ENCODE measurements around the gene PNPLA8.

Gene PNPLA8

GRCh38 chr7:108434010-108434409 lies 91.9 kb downstream of the PNPLA8 start:
- TF ChIP-seq CTCF (IDR thresholded peaks at IDR 0.05): no peak
- Histone ChIP-seq H3K4me3 (ENCODE audit: low read depth in 1 of 2, low read length in 1 of 2) (no peak overlapping the region), H3K9me3 (no peaks in the 10 kb centered on the region)

DNA sequence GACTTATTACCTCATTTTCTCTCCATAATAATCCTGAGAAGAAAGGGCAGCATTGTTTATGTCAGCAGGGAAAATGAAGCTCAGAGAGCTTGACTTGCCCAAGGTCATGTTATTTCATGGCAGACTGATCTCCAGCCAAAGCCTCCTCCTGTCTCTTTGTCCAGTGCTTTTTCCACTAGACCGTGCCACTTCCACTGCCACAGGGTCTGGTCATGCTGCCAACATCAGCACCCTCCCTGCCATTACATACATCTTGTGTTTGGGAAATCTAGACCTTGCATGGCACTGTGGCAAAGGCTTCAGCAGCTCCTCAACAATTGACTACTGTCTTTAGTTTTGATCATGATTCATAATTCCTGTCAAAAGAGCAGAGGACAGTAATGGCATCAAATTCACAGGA lies 94.8 kb downstream of the PNPLA8 start:
- TF ChIP-seq CTCF (IDR thresholded peaks at IDR 0.05): no peak
- H3K9me3 ChIP-seq: no peaks in the 10 kb centered on the region
- no peak overlapping the region for H3K27ac ChIP-seq
- H3K27me3 ChIP-seq: peaks cover 9% of the 10 kb centered on the region
- no peak overlapping the region for H3K4me3 ChIP-seq (ENCODE audit: low read depth in 1 of 2, low read length in 1 of 2)
- no peaks in the 10 kb centered on the region for H3K4me1 ChIP-seq (ENCODE audit: control insufficient read depth in 1 of 2, insufficient read depth in 1 of 2, low read depth in 1 of 2, low read length in 1 of 2)
- H3K36me3 ChIP-seq: no peaks in the 10 kb centered on the region

More at GRCh38 chr7:108434010-108434409, 91.9 kb downstream of the PNPLA8 start:
- Histone ChIP-seq H3K36me3 (no peaks in the 10 kb centered on the region), H3K4me1 (ENCODE audit: control insufficient read depth in 1 of 2, insufficient read depth in 1 of 2, low read depth in 1 of 2, low read length in 1 of 2) (no peaks in the 10 kb centered on the region), H3K27me3 (no peaks in the 10 kb centered on the region), H3K27ac (no peak overlapping the region)

GRCh38 chr7:108430664-108431063 lies 95.3 kb downstream of the PNPLA8 start:
- peaks cover 9% of the 10 kb centered on the region for H3K27me3 ChIP-seq
- H3K27ac ChIP-seq: no peak overlapping the region
- TF ChIP-seq CTCF (IDR thresholded peaks at IDR 0.05): no peak
- no peaks in the 10 kb centered on the region for H3K4me1 ChIP-seq (ENCODE audit: control insufficient read depth in 1 of 2, insufficient read depth in 1 of 2, low read depth in 1 of 2, low read length in 1 of 2)
- no peaks in the 10 kb centered on the region for H3K9me3 ChIP-seq
- H3K4me3 ChIP-seq (ENCODE audit: low read depth in 1 of 2, low read length in 1 of 2): no peak overlapping the region
- no peaks in the 10 kb centered on the region for H3K36me3 ChIP-seq

- no peak overlapping the region for H3K4me3 ChIP-seq (ENCODE audit: low read depth in 1 of 2, low read length in 1 of 2)
- TF ChIP-seq CTCF (IDR thresholded peaks at IDR 0.05): no peak
- H3K9me3 ChIP-seq: no peaks in the 10 kb centered on the region
- no peak overlapping the region for H3K27ac ChIP-seq
- H3K36me3 ChIP-seq: no peaks in the 10 kb centered on the region
- H3K4me1 ChIP-seq (ENCODE audit: control insufficient read depth in 1 of 2, insufficient read depth in 1 of 2, low read depth in 1 of 2, low read length in 1 of 2): no peaks in the 10 kb centered on the region
- H3K27me3 ChIP-seq: peaks cover 28% of the 10 kb centered on the region
Measured at GRCh38 chr7:108427766-108428165, 98.2 kb downstream of the PNPLA8 start.

DNA sequence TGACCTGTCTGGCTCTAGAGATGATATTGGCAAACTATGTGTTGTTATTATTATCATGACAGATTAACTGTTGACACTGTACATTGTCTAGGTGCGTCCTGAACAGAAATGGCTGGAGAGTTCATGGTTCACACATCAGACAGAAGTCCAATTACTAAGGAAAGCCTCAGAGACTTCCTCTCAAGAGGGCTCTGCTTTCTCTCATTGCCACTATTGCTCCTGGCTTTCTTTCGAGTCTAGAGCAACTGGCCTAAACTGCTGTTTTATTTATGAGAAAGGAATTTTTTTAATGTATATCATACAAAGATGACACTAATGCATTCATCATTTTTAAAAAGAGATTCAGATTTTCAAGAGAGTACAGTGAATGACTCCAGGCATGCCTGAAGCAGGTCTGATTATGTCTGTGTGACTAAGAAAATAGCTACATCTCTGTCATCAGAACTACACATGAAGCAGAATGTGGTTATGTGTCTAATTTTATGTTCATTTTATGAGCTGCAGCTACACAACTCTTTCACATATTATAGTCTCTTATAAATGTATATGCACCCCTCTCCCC lies 100.1 kb downstream of the PNPLA8 start:
- peaks cover 45% of the 10 kb centered on the region for H3K27me3 ChIP-seq
- no peaks in the 10 kb centered on the region for H3K4me1 ChIP-seq (ENCODE audit: control insufficient read depth in 1 of 2, insufficient read depth in 1 of 2, low read depth in 1 of 2, low read length in 1 of 2)
- H3K4me3 ChIP-seq (ENCODE audit: low read depth in 1 of 2, low read length in 1 of 2): no peak overlapping the region
- H3K9me3 ChIP-seq: no peaks in the 10 kb centered on the region
- no peak for TF ChIP-seq CTCF (IDR thresholded peaks at IDR 0.05)
- no peaks in the 10 kb centered on the region for H3K36me3 ChIP-seq
- H3K27ac ChIP-seq: no peak overlapping the region

GRCh38 chr7:108424013-108424412 lies 101.9 kb downstream of the PNPLA8 start:
- no peak overlapping the region for H3K4me3 ChIP-seq (ENCODE audit: low read depth in 1 of 2, low read length in 1 of 2)
- no peaks in the 10 kb centered on the region for H3K9me3 ChIP-seq
- no peaks in the 10 kb centered on the region for H3K4me1 ChIP-seq (ENCODE audit: control insufficient read depth in 1 of 2, insufficient read depth in 1 of 2, low read depth in 1 of 2, low read length in 1 of 2)
- H3K36me3 ChIP-seq: no peaks in the 10 kb centered on the region
- H3K27ac ChIP-seq: no peak overlapping the region
- H3K27me3 ChIP-seq: peaks cover 61% of the 10 kb centered on the region
- TF ChIP-seq CTCF (IDR thresholded peaks at IDR 0.05): no peak
